HG03378 (cell line): ENCODE data around the gene ZDHHC8.
"Not testable (repeated sequence)": the region's sequence is repeated elsewhere in the genome, so short reads cannot be mapped to it uniquely, and the experiment has no call there.

Experiments
- ATAC-seq: cut with Tn5 transposase; IDR thresholded peaks from one replicate; pipeline ENCODE4 v1.9.1; 2021; ENCODE audit warnings: mild to moderate bottlenecking, moderate library complexity; ENCODE audit not compliant: unreplicated experiment

ZDHHC8 gene

DNA sequence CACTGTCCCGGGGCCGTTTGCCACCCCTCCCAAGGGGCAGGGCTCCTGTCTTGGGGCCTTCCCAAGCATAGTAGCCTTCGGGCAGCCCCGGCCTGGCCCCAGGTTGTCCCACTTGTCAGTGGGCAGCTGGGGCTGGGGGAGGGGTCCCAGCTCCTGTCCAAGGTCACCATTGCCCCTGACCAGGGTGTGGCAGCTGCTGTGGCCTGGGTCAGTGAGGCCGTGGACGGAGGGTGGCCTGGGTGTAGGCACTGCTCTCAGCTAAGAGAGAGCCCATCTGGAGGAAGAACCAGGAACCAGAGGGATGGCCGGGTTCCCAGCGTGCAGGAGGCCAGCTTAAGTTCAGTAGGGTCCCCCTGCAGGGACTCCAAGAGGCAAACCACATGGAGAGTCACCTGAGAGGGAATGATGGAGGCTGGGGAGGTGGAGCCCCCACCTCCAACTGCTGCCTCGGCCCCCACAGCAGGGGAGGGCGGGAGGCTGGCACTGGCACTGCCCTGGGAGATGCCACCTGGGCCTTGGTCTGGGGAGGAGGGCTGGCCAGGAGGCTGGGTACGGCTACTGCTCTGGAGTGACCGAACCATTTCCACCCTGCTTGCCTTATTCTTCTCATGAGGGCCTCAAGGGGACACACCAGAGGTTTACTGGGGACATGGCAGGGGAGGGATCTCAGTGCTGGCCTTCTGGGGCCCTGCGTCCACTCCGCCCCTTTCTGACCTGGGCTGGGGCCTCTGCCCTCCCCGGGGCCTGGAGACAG lies 26.0 kb downstream of the ZDHHC8 start:
- ATAC-seq, result no peak

DNA sequence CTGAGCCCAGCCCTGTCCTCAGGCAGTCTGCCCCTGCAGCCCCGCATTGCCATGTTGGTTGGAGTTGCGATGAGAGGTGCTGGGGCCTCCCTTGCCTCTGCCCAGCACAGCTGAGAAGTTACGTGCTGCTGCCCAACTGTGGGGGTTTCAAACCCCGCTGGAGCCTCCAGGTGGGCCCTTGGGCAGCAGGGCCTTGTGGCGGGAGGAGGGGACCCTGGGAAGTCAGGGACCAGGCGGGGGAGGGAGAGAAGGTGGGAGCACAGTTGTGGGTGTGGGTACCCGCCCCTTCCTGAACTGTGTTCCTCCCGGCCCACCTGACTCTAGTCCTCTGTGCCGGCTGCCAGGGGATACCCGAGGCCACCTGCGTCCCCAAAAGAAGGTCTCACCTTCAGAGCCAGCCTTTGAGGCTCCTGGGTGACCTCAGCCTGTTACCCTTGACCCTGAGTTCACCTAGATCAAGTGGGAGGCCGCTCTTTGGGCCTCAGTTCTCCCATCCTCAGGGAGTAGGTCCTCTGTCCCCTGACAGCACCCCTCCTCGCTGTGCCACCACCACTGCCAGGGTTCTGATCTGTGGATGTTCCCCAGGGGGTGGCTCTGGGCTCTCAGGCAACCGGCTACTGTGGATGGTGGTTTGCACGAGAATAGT lies 26.9 kb downstream of the ZDHHC8 start:
- ATAC-seq, result no peak

DNA sequence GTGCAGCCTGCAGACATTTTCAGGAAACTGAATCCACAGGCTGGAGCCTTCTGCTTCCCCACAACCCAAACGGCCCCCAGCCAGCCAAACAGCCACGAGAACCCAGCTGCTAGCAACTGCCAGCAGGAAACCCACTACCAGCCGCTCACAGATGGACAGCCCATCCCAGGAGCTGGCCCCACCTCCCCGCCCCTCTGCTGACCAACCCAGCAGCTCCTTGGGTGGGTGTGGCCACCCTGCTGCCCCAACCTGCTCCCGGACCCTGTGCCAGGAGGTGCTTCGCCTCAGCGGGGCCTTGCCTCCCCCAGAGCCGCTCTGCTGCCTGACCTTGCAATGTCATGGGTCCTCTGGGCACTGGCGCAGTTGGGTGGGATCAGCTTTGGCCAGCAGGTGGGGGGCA lies 27.5 kb downstream of the ZDHHC8 start:
- no peak for ATAC-seq

DNA sequence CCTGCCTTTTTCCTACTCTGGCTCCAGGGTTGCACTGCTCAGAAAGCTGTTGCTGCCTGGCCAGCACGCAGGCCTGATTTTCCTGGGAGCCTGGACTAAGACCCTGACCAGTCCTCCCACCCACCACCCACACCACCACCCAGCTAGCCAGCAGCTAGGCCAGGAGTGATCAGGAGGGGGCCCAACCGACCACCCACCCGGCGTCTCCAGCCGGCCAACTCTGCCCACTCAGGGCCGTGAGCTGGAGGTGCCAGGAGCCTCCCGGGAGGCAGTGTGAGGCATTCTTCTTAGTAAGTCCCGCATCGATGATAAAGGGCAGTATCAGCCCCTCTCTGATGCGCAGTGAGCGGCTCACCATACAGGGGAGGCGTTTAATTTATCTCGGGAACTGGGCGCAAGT lies 27.9 kb downstream of the ZDHHC8 start:
- ATAC-seq, result not testable (repeated sequence)

DNA sequence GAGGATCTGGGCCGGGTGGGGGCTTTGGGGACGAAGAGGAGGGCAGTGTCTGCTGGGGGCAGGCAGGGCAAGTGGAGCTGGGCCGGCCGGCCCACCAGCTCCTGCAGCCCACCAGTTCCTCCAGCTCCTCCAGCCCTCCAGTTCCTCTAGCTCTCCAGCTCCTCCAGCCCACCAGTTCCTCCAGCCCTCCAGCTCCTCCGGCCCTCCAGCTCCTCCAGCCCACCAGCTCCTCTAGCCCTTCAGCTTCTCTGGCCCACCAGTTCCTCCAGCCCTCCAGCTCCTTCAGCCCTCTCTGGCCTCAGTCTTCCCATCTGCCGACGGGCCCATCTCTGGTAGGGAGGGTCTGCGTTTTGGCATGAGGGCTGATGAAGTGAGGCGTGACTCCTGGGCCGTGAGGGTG lies 28.4 kb downstream of the ZDHHC8 start:
- ATAC-seq, result no peak

DNA sequence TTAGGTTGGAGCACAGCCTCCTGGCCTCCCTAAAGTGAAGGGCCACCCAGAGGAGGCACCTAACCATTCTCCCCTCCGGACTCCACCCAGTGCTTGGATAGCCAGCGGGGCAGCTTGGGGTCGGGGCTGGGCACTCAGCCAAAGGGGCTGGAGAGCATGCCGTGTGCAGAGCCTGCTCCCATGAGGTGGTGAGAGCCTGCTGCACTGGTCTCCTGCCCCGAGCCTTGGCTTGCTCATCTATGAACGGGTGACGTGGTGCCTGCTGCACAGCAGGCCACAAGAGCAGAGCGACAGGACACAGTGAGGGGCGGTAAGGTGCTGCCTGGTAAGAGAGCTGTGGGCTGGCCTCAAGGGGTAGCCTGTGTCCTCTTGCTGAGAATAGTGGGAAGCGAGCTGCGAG lies 33.3 kb downstream of the ZDHHC8 start:
- ATAC-seq, result no peak

DNA sequence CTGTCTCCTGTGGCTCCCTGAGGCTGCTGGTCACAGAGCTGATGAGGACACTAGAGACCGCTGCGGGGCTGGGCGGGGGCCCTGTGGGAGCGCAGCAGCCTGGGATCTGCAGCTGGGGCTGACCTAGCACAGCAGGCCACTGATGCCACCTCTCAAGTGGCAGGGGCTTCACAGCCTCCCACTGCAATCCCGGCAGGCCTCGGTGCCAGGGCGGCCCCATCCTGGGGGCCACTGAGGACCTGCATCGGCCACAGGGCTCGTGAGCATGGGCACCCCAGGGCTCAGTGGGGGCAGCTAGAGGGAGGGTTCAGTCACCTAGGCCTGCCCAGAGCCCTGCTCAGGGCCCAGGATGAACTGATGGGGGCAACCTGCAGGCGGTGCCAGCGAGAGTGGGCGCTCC lies 33.8 kb downstream of the ZDHHC8 start:
- ATAC-seq, result no peak

DNA sequence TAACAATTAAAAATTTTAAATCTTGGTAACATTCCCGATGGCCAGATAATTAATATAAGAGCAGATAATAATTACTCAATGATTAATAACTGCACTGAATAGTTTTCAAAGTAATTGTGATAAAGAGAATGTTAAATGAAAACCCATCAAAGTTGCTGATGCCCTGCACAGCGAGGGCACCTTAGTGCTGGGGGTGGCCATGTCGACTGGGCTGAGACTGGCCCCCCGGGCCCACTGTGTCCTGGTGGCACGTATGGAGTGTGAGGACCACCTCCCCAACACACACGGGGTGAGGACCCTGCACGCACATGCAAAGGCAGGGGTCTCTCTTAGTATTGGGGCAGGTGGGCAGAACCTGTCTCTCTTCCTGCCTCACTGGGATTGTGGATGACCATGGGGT lies 34.3 kb downstream of the ZDHHC8 start:
- no peak for ATAC-seq

DNA sequence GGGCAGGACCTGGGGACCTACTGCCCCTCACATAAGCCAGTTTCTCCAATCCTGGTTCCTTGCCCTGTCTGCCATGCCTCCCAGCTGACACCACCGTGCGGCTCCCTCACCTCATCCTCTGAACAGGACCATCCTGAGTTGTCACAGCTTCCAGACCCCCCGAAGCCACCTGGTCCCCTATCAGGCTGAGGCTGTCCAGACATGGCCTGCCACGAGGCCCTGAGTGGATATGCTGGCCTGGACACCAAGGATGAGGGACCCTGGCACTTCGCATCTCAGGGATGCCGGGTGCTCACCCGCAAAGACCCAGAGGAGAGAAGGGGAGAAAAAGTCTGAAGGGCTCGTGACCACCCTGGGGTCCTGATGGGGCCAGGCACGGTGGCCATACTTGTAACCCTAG lies 35.1 kb downstream of the ZDHHC8 start:
- no peak for ATAC-seq

DNA sequence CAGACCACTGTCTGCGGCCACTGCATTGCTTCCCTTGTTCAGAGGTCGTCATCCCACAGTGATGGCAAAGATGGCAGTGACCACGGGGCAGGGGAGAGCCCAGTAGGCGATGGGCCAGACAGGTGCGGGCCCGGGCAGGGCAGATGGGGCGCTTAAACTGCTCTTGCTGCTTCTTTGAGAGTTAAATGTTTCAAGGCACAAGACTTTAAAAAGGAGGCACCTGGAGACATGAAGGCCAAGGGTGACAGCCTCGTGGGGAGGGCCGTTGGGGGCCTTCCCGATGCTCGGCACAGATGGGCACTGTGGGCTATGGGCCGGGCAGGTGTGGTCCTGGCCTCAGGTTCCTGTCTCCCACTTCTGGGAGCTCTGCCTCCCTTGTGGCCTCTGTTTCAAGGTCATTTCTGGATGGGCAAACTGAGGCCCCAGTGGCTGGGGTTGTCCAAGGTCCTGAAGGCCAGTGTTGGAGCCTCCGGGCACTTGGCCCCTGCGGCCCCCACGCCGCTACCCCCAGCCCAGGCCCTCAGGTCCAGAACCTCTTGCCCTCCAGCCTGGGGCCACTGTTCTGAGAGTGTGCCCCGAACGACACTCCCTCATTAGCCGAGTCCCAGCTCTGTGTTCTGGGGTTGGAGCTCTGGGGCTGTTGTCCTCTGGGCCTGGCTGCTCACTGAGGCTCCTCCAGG lies 36.2 kb downstream of the ZDHHC8 start:
- ATAC-seq, result no peak

DNA sequence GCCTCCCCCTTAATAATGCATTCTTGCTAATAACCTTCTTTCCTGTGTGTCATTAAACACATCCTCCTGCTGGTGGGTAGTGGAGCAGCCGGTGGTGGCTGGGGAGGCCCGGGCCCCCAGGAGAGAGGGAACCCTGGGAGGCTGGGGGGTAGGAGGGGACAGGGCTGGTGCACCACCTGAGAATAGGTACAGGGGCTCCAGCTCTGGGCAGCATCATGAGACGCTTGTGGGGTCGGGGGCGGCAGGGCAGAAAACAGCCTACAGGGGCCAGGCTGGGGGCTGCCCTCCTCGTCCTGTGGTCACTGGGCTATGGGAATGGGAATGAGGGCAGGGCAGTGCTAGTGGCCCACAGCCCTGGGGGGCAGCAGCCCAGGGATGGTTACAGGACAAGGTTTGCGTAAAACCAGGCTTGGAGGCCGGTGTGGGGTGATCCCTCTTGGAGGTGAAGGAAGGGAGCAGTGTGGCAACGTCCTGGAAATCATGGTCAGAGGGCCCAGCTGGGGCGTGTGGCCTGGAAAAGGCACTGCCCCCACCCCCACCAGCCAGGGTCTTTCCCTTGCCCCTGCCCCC lies 37.7 kb downstream of the ZDHHC8 start:
- ATAC-seq, result no peak

DNA sequence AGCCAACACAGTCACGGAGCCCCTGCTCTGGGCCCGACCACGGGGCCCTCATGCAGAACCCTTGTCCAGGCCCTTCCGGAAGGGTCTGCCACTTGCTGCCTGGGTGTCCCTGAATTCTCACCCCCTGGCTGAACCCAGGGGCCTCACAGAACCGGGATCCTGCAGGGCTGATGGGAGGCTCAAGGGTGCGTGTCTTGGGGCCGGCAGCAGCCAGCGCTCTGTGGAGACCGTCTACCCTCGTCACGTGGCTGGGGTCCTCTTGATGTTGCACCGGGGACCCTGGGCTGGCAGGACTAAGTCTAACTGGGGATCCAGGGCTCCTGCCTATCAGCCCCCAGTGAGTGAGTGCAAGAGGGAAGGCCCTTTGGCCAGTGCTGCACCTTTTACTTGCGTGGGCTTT lies 38.6 kb downstream of the ZDHHC8 start:
- ATAC-seq, result no peak

DNA sequence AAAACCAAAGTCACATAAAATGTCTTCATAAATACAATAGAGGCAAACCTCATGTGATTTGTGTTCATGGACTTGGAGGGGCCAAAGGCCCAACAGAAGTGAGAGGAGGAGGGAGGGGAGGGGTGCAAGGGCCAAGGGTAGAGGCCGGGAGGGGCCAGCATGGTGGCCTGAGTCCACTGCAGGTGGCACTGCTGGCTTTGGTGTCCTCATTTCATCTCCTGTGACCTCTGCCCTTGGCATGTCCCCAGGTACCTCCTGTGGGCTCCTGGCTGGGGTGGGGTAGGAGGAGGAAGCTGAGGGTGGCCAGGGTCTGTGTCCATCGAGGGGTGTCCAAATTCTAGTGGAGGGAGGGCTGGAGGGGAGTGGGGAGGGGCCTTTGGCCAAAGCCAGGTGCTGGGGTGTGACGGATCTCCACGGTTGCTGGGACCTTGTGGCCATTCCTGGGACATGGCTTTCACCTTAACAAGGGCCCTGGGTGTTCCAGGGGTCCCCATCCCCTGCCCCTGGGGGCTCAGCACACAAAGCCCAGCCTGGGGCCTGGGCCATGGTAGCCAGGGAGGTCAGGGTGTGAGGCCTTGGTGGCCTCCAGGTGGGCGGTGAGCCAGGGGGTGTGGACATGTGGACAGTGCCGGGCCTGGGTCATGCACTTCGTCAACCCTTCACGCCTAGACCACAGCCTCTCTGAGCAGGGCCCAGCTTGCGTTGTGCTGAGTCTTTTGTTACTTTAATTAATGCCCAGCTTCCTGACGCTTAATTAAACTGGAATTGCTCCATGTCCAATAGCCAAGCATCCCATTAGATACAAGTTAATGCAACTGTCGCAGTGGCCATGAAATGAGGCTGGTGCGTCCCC lies 39.9 kb downstream of the ZDHHC8 start:
- no peak for ATAC-seq

DNA sequence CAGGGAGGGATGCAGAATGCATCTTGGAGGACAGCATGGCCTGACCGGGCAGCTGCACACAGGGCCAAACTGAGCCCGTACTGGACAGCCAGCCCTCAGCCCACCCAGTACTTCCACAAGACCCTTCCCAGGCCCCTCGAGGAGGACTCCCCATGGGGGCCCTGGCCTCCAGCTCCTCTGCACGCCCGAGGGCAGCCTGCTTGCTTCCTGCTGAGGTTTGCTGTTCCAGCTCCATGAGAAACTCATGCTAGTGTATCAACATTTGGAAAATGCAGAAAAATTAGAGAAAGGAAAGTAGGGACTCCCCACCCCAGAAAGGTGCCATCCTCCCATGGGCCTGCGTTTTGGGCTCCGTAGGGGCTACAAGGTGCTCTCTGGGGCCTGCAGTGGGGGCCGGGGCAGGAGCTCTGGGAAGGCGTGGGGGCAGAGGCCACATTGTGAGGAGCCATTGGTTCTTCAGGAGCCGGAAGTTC lies 40.6 kb downstream of the ZDHHC8 start:
- ATAC-seq, result no peak

DNA sequence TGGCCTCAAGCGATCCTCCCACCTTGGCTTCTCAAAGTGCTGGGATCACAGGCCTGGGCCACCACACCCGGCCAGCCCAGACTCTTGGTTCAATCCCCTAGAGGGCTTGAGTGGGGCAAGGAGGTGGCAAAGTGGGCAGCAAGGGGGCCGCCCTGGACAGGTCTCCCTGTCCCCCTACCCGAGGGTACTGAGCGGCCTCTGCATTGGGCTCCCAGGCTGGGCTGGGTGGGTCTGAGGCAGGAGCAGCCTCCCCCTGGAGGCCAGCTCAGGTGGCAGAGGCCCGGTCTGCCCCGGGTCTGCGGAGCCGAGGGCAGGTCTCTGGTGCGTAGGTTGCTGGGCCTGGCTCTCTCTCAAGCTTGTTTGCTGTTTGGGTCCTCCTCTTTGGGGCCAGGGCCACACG lies 41.6 kb downstream of the ZDHHC8 start:
- ATAC-seq, result no peak

DNA sequence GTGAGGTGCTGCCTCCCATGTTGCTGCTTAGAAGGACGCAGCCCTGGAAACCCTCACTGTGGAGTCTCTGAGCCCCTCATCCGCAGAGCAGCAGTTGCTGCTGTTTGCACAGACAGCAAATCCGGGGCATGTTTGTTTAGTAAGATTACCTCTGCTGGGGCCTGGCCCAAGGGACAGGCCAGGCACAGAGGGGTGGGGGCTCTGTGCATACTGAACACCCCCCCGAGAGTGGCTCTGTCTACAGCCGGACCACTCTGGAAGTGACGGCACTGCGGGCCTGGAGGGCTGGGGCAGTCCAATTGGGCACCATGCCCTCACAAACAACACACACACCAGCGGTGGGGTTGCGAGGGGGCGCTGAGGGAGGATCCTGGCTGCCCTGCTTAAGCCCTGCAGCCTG lies 42.2 kb downstream of the ZDHHC8 start:
- no peak for ATAC-seq

DNA sequence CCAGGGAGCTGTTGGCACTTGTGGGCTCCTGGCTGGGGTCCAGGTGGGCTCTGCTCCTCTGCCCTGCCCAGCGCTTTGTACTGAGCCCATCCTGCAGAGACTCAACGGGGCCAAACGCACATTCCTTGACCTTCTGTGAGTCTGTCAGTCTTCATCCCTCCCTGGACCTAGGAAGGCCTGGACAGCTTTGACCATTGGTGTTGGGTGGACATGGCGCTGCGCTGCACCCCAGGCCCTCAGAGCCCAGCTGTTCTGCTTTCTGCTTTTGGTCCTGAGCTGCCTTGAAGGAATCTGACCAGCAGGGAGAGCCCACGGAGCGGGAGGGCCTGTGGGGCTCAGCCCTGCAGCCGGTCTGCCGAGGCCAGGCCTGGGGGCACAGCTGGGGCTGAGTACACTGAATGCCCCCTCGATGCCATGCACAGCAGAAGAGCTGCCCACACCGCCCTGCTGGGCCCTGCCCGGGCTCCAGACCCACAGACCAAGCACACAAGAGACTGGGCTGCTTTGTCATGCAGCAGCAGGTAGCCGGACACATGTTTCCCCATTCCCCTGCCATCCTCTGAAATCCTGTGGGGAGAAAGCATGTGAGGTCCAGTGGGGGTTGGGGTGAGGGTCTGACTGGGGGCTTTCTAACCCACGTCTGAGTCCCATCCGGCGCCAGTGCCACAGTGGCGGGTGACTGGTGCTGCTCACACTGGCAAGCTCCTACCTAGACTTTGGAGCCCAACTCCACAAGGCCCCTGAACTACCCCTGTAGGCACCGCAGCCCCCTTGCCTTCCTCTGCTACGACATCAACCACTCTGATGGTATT lies 43.4 kb downstream of the ZDHHC8 start:
- no peak for ATAC-seq

DNA sequence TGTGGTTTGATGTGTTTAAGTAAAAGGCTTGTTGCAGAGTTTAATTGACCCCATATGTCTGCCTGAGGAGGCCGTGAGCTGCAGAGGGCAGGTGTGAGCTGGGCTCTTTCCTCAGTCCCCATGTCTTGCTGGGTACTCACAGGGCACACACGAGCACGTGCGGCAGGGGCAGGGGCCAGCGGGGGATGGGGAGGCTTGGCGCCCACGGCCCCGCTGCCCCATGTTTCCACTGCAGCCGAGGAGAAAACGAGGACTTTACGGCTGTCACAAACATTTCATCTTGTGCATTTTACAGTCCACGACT lies 43.9 kb downstream of the ZDHHC8 start:
- no peak for ATAC-seq

DNA sequence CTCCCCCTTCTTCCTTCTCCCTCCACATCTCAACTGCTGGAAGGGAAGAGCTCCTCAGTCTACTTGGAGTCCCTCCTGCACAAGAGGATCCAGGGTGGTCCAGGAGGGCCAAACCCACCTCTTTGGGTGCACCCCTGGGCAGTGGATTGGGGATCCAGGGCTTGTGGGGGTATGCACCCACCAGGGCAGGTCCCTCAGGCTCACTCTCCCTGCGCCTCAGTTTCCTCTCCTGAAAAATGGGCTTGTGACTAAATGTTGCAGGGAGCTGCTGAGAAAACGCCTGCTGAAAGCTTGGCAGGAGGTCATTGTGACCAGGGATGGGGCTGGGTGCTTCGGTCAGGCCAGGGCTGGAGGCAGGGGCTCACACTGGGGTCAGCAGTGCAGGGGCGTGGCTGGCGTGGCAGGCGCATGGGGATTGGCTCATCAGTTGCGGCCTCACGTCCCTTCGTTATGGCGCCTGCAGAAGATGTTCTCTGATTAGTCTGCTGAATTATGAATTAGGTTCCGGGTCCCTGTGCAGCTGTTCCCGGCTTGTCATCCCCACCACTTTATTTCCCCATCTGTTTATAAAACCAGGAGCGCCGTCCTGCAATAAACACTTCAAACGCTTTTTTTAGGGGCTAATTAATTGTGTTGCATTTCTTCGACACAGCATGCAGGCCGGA lies 44.9 kb downstream of the ZDHHC8 start:
- ATAC-seq, result no peak
